Endodermal cell (in vitro differentiated cells): ENCODE results near the gene ADCK2. TPM values are rescaled to one million over a fixed set of nuclear protein-coding genes. Genes with fewer than 3 reads are reported as not detected.

Source experiments
- total RNA-seq, 2 donors: library from RNA; stranded (reverse); fragmentation: NEBNext Ultra II Directional in 1 of 2; extraction: Animal tissue kit (Norgen Biotek cat#: 25700) in 1 of 2; gene quantifications; 2 replicates in 1 of 2; 3 replicates in 1 of 2; pipeline ENCODE4 v1.2.1, GENCODE V29; 2021

The ADCK2 gene
- total RNA-seq, 2 donors from 2014 or later = 13.5 to 17.8 TPM

Other genes starting within 250 kb of the ADCK2 start
- 100 to 1,000 TPM; 135 to 163 TPM for gene MKRN1, start 193.4 kb upstream of the ADCK2 start, total RNA-seq
- 10 to 100 TPM; 28.5 to 40.6 TPM for gene DENND2A, start 32.1 kb upstream of the ADCK2 start, total RNA-seq
- gene NDUFB2, start 23.8 kb downstream of the ADCK2 start, total RNA-seq = 100 to 1,000 TPM; 180 to 202 TPM